GM21447 (cell line): ENCODE results near the gene UGT1A3.
"Not testable (repeated sequence)": the region's sequence is repeated elsewhere in the genome, so short reads cannot be mapped to it uniquely, and the experiment has no call there.

ENCODE experiments used
- ATAC-seq: cut with Tn5 transposase; IDR thresholded peaks from one replicate; pipeline ENCODE4 v1.9.1; 2021; ENCODE audit not compliant: unreplicated experiment

The UGT1A3 gene

GRCh38 chr2:233728723-233729301 lies at the start of gene UGT1A3:
UGT1A3 (plus strand) TSS chr2:233729042; CDS start chr2:233729127, 85 bp downstream.
- no peak for ATAC-seq

GRCh38 chr2:233679196-233679595 lies 49.6 kb upstream of the UGT1A3 start:
- ATAC-seq, result no peak

GRCh38 chr2:233680361-233681045 lies 48.3 kb upstream of the UGT1A3 start:
- ATAC-seq, result no peak

GRCh38 chr2:233681521-233682099 lies 47.2 kb upstream of the UGT1A3 start, which contains the start of gene UGT1A7:
UGT1A7 (plus strand) TSS chr2:233681901; CDS start chr2:233681938, 37 bp downstream.
- no peak for ATAC-seq

- no peak for ATAC-seq
Observed at GRCh38 chr2:233684640-233685039, 44.2 kb upstream of the UGT1A3 start.

GRCh38 chr2:233686928-233687327 lies 41.9 kb upstream of the UGT1A3 start:
- no peak for ATAC-seq

- no peak for ATAC-seq
Observed at GRCh38 chr2:233688341-233688740, 40.5 kb upstream of the UGT1A3 start.

- ATAC-seq, result no peak
Observed at GRCh38 chr2:233689031-233689430, 39.8 kb upstream of the UGT1A3 start.

- ATAC-seq, result no peak
Observed at GRCh38 chr2:233689501-233689900, 39.3 kb upstream of the UGT1A3 start.

- ATAC-seq, result no peak
Observed at GRCh38 chr2:233690444-233690843, 38.4 kb upstream of the UGT1A3 start.

- no peak for ATAC-seq
Observed at GRCh38 chr2:233691443-233692433, 37.1 kb upstream of the UGT1A3 start.

GRCh38 chr2:233692648-233693047 lies 36.2 kb upstream of the UGT1A3 start, which contains the start of gene UGT1A6:
UGT1A6 (plus strand) TSS chr2:233692890; CDS start chr2:233693005, 115 bp downstream.
- ATAC-seq, result no peak

- no peak for ATAC-seq
Observed at GRCh38 chr2:233693963-233694362, 34.9 kb upstream of the UGT1A3 start.

- no peak for ATAC-seq
Observed at GRCh38 chr2:233698740-233699139, 30.1 kb upstream of the UGT1A3 start.

- ATAC-seq, result no peak
Observed at GRCh38 chr2:233699424-233700027, 29.3 kb upstream of the UGT1A3 start.

- ATAC-seq, result no peak
Observed at GRCh38 chr2:233700028-233700635, 28.7 kb upstream of the UGT1A3 start.

- not testable (repeated sequence) for ATAC-seq
Observed at GRCh38 chr2:233700842-233701241, 28.0 kb upstream of the UGT1A3 start.

- ATAC-seq, result no peak
Observed at GRCh38 chr2:233702238-233702637, 26.6 kb upstream of the UGT1A3 start.

GRCh38 chr2:233705911-233706506 lies 22.8 kb upstream of the UGT1A3 start:
- ATAC-seq, result no peak

GRCh38 chr2:233706720-233707119 lies 22.1 kb upstream of the UGT1A3 start:
- no peak for ATAC-seq
